ENCODE results near the gene AQP12A.

AQP12A gene

GRCh38 chr2:240745456-240745855 is 53.8 kb downstream of the AQP12A start:
- DNase-seq = no peak

GRCh38 chr2:240745962-240746361 is 54.3 kb downstream of the AQP12A start:
- DNase-seq = no peak

- DNase-seq = no peak
Observed at GRCh38 chr2:240746671-240747070, 55.0 kb downstream of the AQP12A start.

- DNase-seq = no peak
Observed at GRCh38 chr2:240747256-240747655, 55.6 kb downstream of the AQP12A start.
